SK-N-MC (cell line): ENCODE data around the gene SEBOX.

Experiments
- DNase-seq: peaks from one replicate; pipeline ENCODE4 v3.0.0-alpha.2; 2011; ENCODE audit warnings: low read depth, low spot score
- H3K27ac ChIP-seq: fragments of 200-600 bp; sonication (generic); 2 replicates; pipeline ENCODE4 v1.5.1; 2016; ENCODE audit warnings: mixed run types
- H3K36me3 ChIP-seq: fragments of 200-600 bp; sonication (generic); 2 replicates; pipeline ENCODE4 v1.6.1; 2017; ENCODE audit warnings: antibody characterized with exemption, low read length, mixed read lengths; ENCODE audit not compliant: insufficient read depth
- H3K4me3 ChIP-seq: fragments of 200-600 bp; sonication (generic); 2 replicates; pipeline ENCODE4 v1.5.1; 2016
- H3K9ac ChIP-seq: fragments of 200-600 bp; sonication (generic); 2 replicates; pipeline ENCODE4 v1.8.0; 2017; ENCODE audit warnings: mixed run types, mixed read lengths; ENCODE audit not compliant: insufficient read length
- H3K9me3 ChIP-seq: fragments of 200-600 bp; sonication (generic); 2 replicates; pipeline ENCODE4 v1.6.1; 2017; ENCODE audit warnings: low read depth, mild to moderate bottlenecking, antibody characterized with exemption, low read length, moderate library complexity, mixed read lengths
- EZH2 ChIP-seq: fragments of 200-600 bp; sonication (generic); IDR thresholded peaks from one replicate; pipeline ENCODE4 v1.6.1; 2017; ENCODE audit warnings: antibody characterized with exemption
- FOXP2 ChIP-seq: optimal IDR thresholded peaks from 2 replicates; pipeline ENCODE3; 2011; ENCODE audit warnings: mild to moderate bottlenecking, moderate library complexity; ENCODE audit not compliant: insufficient read depth; ENCODE audit errors: extremely low read length, control extremely low read depth
- POLR2AphosphoS5 ChIP-seq: IDR thresholded peaks from 2 replicates; pipeline ENCODE4 v1.6.1; 2012; ENCODE audit warnings: mild to moderate bottlenecking, low read depth, low read length, borderline replicate concordance

SEBOX gene

GRCh38 chr17:28367641-28368305, 2.8 kb upstream of the SEBOX start:
- DNase-seq = no peak
- Histone ChIP-seq H3K36me3 (peaks cover 2% of the 10 kb centered on the region; the same call in 1 of the 2 replicates), H3K4me3 (no peak overlapping the region), H3K27ac (no peak overlapping the region), H3K9ac (no peak overlapping the region), H3K9me3 (no peaks in the 10 kb centered on the region)
- TF ChIP-seq EZH2 = no peak
- TF ChIP-seq FOXP2 = no peak
- no peak for TF ChIP-seq POLR2AphosphoS5

GRCh38 chr17:28366605-28367004, 1.6 kb upstream of the SEBOX start:
- Histone ChIP-seq H3K36me3 (peaks cover 4% of the 10 kb centered on the region; the same call in 1 of the 2 replicates), H3K9ac (no peak overlapping the region), H3K4me3 (no peak overlapping the region), H3K27ac (no peak overlapping the region), H3K9me3 (no peaks in the 10 kb centered on the region)
- TF ChIP-seq FOXP2 = no peak
- TF ChIP-seq EZH2 = no peak
- TF ChIP-seq POLR2AphosphoS5 = no peak
- no peak for DNase-seq

- Histone ChIP-seq H3K27ac (no peak overlapping the region), H3K9ac (no peak overlapping the region), H3K4me3 (no peak overlapping the region), H3K9me3 (no peaks in the 10 kb centered on the region), H3K36me3 (peaks cover 15% of the 10 kb centered on the region)
- no peak for TF ChIP-seq EZH2
- TF ChIP-seq FOXP2 = no peak
- no peak for TF ChIP-seq POLR2AphosphoS5
- no peak for DNase-seq
Measured at GRCh38 chr17:28365487-28365886, 488 bp upstream of the SEBOX start.

GRCh38 chr17:28363776-28364650, 986 bp downstream of the SEBOX start:
- Histone ChIP-seq H3K27ac (no peak overlapping the region), H3K36me3 (peaks cover 27% of the 10 kb centered on the region), H3K4me3 (no peak overlapping the region), H3K9me3 (no peaks in the 10 kb centered on the region), H3K9ac (no peak overlapping the region)
- DNase-seq = no peak
- no peak for TF ChIP-seq EZH2
- TF ChIP-seq FOXP2 = no peak
- no peak for TF ChIP-seq POLR2AphosphoS5

- no peak for TF ChIP-seq POLR2AphosphoS5
- no peak for DNase-seq
- Histone ChIP-seq H3K27ac (no peak overlapping the region), H3K9me3 (no peaks in the 10 kb centered on the region), H3K4me3 (no peak overlapping the region), H3K9ac (no peak overlapping the region), H3K36me3 (peaks cover 27% of the 10 kb centered on the region)
Measured at GRCh38 chr17:28363186-28363585, 1.8 kb downstream of the SEBOX start.

- DNase-seq = no peak
- Histone ChIP-seq H3K4me3 (peak overlapping the region; percentile 97), H3K36me3 (peaks cover 45% of the 10 kb centered on the region), H3K9ac (peak overlapping the region; percentile 99), H3K9me3 (no peaks in the 10 kb centered on the region), H3K27ac (peak overlapping the region; percentile 49; the same call in 1 of the 2 replicates)
- no peak for TF ChIP-seq POLR2AphosphoS5
- no peak for TF ChIP-seq EZH2
Measured at GRCh38 chr17:28357901-28358197, 7.2 kb downstream of the SEBOX start.

GRCh38 chr17:28357061-28357900, 7.7 kb downstream of the SEBOX start, which contains the start of gene POLDIP2:
TSS of gene POLDIP2 (minus strand) at chr17:28357527. CDS start at chr17:28357448, 79 bp downstream.
- H3K27ac ChIP-seq = peak within 1 kb of the TSS; percentile 49; the same call in 1 of the 2 replicates
- H3K9ac ChIP-seq = peak within 1 kb of the TSS; percentile 99
- DNase-seq = peak; percentile 20
- H3K4me3 ChIP-seq = peak within 1 kb of the TSS; percentile 97
- peaks cover 48% of the 10 kb centered on the region for H3K36me3 ChIP-seq
- TF ChIP-seq FOXP2 (peak; percentile 26), POLR2AphosphoS5 (peak; percentile 66), EZH2 (no peak)
- no peaks in the 10 kb centered on the region for H3K9me3 ChIP-seq

- Histone ChIP-seq H3K27ac (no peak overlapping the region), H3K4me3 (no peak overlapping the region), H3K9ac (no peak overlapping the region), H3K9me3 (no peaks in the 10 kb centered on the region), H3K36me3 (peaks cover 73% of the 10 kb centered on the region)
- no peak for DNase-seq
- TF ChIP-seq POLR2AphosphoS5 (no peak), EZH2 (no peak), FOXP2 (no peak)
Measured at GRCh38 chr17:28350271-28350670, 14.7 kb downstream of the SEBOX start.
